HL-60 (cell line): Measurements from ENCODE around the gene PNMT.

Experiments
- DNase-seq, 2 experiments: peaks; one replicate each; pipeline ENCODE4 v3.0.0-alpha.2; 2010 to 2020; ENCODE audit warnings: low read depth in 1 of 2, low spot score in 1 of 2
- H3K27ac ChIP-seq: fragments of 250-450 bp; sonication (Bioruptor Pico); replicated peaks from 2 replicates; pipeline ENCODE4 v1.5.1; 2020; ENCODE audit warnings: mild to moderate bottlenecking, moderate library complexity
- H3K27me3 ChIP-seq: fragments of 250-450 bp; sonication (Bioruptor Pico); 2 replicates; pipeline ENCODE4 v1.5.1; 2021; ENCODE audit warnings: mild to moderate bottlenecking, moderate library complexity; ENCODE audit not compliant: insufficient read depth, poor library complexity, severe bottlenecking
- H3K4me3 ChIP-seq: replicated peaks from 2 replicates; pipeline ENCODE4 v1.5.1; 2011; ENCODE audit warnings: mild to moderate bottlenecking, control low read depth, low read length; ENCODE audit not compliant: insufficient read depth
- CTCF ChIP-seq: IDR thresholded peaks from one replicate; pipeline ENCODE4 v1.5.1; 2011; ENCODE audit warnings: low read length, control low read depth, inconsistent platforms; ENCODE audit not compliant: insufficient read depth
- GABPA ChIP-seq: IDR thresholded peaks from 2 replicates; pipeline ENCODE4 v1.6.1; 2012; ENCODE audit warnings: low read depth
- POLR2AphosphoS5 ChIP-seq: IDR thresholded peaks from 2 replicates; pipeline ENCODE4 v1.6.1; 2012; ENCODE audit warnings: low read depth
- SPI1 ChIP-seq: IDR thresholded peaks from 2 replicates; pipeline ENCODE4 v1.6.1; 2012; ENCODE audit warnings: low read depth, mild to moderate bottlenecking, borderline replicate concordance
- TF ChIP-seq, protein P1 (sequence below): IDR thresholded peaks from 2 replicates; pipeline ENCODE4 v1.6.1; 2012; ENCODE audit warnings: low read depth; ENCODE audit not compliant: insufficient replicate concordance

The PNMT gene

GRCh38 chr17:39627047-39627711 lies 41.1 kb upstream of the PNMT start:
- Histone ChIP-seq H3K27me3 (peaks cover 7% of the 10 kb centered on the region), H3K27ac (no peak overlapping the region)

GRCh38 chr17:39627712-39628516 lies 40.3 kb upstream of the PNMT start:
- TF ChIP-seq CTCF (no peak), GABPA (no peak), SPI1 (no peak), POLR2AphosphoS5 (no peak)
- TF ChIP-seq, protein P1, sequence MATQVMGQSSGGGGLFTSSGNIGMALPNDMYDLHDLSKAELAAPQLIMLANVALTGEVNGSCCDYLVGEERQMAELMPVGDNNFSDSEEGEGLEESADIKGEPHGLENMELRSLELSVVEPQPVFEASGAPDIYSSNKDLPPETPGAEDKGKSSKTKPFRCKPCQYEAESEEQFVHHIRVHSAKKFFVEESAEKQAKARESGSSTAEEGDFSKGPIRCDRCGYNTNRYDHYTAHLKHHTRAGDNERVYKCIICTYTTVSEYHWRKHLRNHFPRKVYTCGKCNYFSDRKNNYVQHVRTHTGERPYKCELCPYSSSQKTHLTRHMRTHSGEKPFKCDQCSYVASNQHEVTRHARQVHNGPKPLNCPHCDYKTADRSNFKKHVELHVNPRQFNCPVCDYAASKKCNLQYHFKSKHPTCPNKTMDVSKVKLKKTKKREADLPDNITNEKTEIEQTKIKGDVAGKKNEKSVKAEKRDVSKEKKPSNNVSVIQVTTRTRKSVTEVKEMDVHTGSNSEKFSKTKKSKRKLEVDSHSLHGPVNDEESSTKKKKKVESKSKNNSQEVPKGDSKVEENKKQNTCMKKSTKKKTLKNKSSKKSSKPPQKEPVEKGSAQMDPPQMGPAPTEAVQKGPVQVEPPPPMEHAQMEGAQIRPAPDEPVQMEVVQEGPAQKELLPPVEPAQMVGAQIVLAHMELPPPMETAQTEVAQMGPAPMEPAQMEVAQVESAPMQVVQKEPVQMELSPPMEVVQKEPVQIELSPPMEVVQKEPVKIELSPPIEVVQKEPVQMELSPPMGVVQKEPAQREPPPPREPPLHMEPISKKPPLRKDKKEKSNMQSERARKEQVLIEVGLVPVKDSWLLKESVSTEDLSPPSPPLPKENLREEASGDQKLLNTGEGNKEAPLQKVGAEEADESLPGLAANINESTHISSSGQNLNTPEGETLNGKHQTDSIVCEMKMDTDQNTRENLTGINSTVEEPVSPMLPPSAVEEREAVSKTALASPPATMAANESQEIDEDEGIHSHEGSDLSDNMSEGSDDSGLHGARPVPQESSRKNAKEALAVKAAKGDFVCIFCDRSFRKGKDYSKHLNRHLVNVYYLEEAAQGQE = no peak
- peaks cover 7% of the 10 kb centered on the region for H3K27me3 ChIP-seq
- H3K4me3 ChIP-seq = no peak overlapping the region
- H3K27ac ChIP-seq = no peak overlapping the region
- no peak for DNase-seq

More at GRCh38 chr17:39627047-39627711, 41.1 kb upstream of the PNMT start:
- TF ChIP-seq CTCF (no peak), SPI1 (no peak), POLR2AphosphoS5 (no peak), GABPA (no peak)
- TF ChIP-seq, protein P1 = no peak
- no peak overlapping the region for H3K4me3 ChIP-seq
- DNase-seq = no peak

DNA sequence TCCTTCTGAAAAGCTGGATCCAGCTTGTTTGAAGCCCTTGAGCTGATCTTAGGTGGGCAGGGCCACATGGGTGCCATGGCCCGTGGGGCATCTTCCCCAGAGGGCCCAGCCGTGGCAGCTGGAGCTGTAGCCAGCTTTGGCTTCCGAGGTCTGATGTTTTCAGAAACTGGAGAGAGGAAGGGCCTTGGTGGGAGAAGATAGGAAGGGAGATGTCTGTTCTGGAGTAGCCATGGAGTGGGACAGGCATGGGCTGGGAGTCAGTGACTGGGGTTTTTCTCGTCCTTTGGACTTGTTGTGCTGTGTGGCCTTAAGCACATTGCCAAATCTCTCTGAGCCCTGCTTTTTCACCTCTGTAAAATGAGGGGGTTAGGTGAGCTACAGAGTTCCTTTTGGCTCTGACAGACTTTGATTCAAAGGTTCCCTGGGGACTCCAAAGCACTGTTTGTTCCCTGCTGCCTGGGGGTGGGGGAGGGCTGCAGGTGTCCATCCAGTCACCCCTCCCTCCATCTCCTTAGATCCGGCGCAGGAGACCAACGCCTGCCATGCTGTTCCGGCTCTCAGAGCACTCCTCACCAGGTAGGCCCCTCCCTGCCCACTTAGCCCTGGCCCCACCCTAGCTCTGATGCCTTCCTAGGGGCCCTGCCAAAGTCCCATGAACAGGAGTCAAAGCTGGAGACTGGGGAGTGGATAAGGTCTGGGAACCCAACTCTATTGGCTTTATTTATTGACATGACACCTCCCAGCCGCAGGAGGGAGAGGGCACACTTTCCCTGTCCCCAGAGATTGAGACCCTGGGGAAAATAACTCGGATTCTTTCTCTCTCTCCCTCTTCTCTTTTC lies 39.4 kb upstream of the PNMT start:
- Histone ChIP-seq H3K27me3 (peaks cover 7% of the 10 kb centered on the region), H3K27ac (peak overlapping the region; percentile 57; the same call in 1 of the 2 replicates), H3K4me3 (no peak overlapping the region)
- DNase-seq = no peak
- no peak for TF ChIP-seq GABPA
- no peak for TF ChIP-seq CTCF
- TF ChIP-seq SPI1 = no peak
- TF ChIP-seq, protein P1 = no peak
- TF ChIP-seq POLR2AphosphoS5 = no peak
